ENCODE data around the gene NEDD4L.

Gene NEDD4L

GRCh38 chr18:58338961-58339592 lies 295.1 kb downstream of the NEDD4L start:
- H3K4me3 ChIP-seq (ENCODE audit: low read depth in 1 of 2, low read length in 2 of 2): no peak overlapping the region
- H3K9me3 ChIP-seq (ENCODE audit: control insufficient read depth in 1 of 2, low read length in 2 of 2): no peaks in the 10 kb centered on the region
- H3K27ac ChIP-seq (ENCODE audit: low read depth, low read length): no peak overlapping the region
- H3K4me1 ChIP-seq (ENCODE audit: control insufficient read depth in 1 of 2, insufficient read depth in 2 of 2, low read length in 2 of 2): peaks cover 17 to 21% of the 10 kb centered on the region in 2 donors
- H3K36me3 ChIP-seq (ENCODE audit: control insufficient read depth in 1 of 2, insufficient read depth in 2 of 2, low read length in 2 of 2): peaks cover 15 to 27% of the 10 kb centered on the region in 2 donors
- no peaks in the 10 kb centered on the region for H3K27me3 ChIP-seq (ENCODE audit: control insufficient read depth in 1 of 2, insufficient read depth in 2 of 2, low read length in 2 of 2)
- H3K9ac ChIP-seq (ENCODE audit: low read depth in 1 of 2, low read length in 2 of 2): no peak overlapping the region

- Histone ChIP-seq H3K27me3 (ENCODE audit: control insufficient read depth in 1 of 2, insufficient read depth in 2 of 2, low read length in 2 of 2) (no peaks in the 10 kb centered on the region), H3K9ac (ENCODE audit: low read depth in 1 of 2, low read length in 2 of 2) (no peak overlapping the region), H3K36me3 (ENCODE audit: control insufficient read depth in 1 of 2, insufficient read depth in 2 of 2, low read length in 2 of 2) (peaks cover 18 to 27% of the 10 kb centered on the region in 2 donors), H3K27ac (ENCODE audit: low read depth, low read length) (no peak overlapping the region), H3K4me1 (ENCODE audit: control insufficient read depth in 1 of 2, insufficient read depth in 2 of 2, low read length in 2 of 2) (peaks cover 17 to 21% of the 10 kb centered on the region in 2 donors), H3K4me3 (ENCODE audit: low read depth in 1 of 2, low read length in 2 of 2) (no peak overlapping the region), H3K9me3 (ENCODE audit: control insufficient read depth in 1 of 2, low read length in 2 of 2) (no peaks in the 10 kb centered on the region)
Measured at GRCh38 chr18:58339890-58340289, 295.9 kb downstream of the NEDD4L start.

GRCh38 chr18:58341916-58342315 lies 297.9 kb downstream of the NEDD4L start:
- Histone ChIP-seq H3K36me3 (ENCODE audit: control insufficient read depth in 1 of 2, insufficient read depth in 2 of 2, low read length in 2 of 2) (peaks cover 18 to 22% of the 10 kb centered on the region in 2 donors), H3K27me3 (ENCODE audit: control insufficient read depth in 1 of 2, insufficient read depth in 2 of 2, low read length in 2 of 2) (no peaks in the 10 kb centered on the region), H3K4me3 (ENCODE audit: low read depth in 1 of 2, low read length in 2 of 2) (no peak overlapping the region), H3K4me1 (ENCODE audit: control insufficient read depth in 1 of 2, insufficient read depth in 2 of 2, low read length in 2 of 2) (peaks cover 14 to 19% of the 10 kb centered on the region in 2 donors), H3K9ac (ENCODE audit: low read depth in 1 of 2, low read length in 2 of 2) (no peak overlapping the region), H3K27ac (ENCODE audit: low read depth, low read length) (no peak overlapping the region), H3K9me3 (ENCODE audit: control insufficient read depth in 1 of 2, low read length in 2 of 2) (no peaks in the 10 kb centered on the region)

GRCh38 chr18:58344080-58344670 lies 300.1 kb downstream of the NEDD4L start:
- Histone ChIP-seq H3K27me3 (ENCODE audit: control insufficient read depth in 1 of 2, insufficient read depth in 2 of 2, low read length in 2 of 2) (no peaks in the 10 kb centered on the region), H3K36me3 (ENCODE audit: control insufficient read depth in 1 of 2, insufficient read depth in 2 of 2, low read length in 2 of 2) (peaks cover 19 to 28% of the 10 kb centered on the region in 2 donors), H3K27ac (ENCODE audit: low read depth, low read length) (no peak overlapping the region), H3K9me3 (ENCODE audit: control insufficient read depth in 1 of 2, low read length in 2 of 2) (no peaks in the 10 kb centered on the region), H3K4me1 (ENCODE audit: control insufficient read depth in 1 of 2, insufficient read depth in 2 of 2, low read length in 2 of 2) (peaks cover 0 to under 1% of the 10 kb centered on the region in 2 donors), H3K4me3 (ENCODE audit: low read depth in 1 of 2, low read length in 2 of 2) (no peak overlapping the region), H3K9ac (ENCODE audit: low read depth in 1 of 2, low read length in 2 of 2) (no peak overlapping the region)

GRCh38 chr18:58344861-58345463 lies 300.9 kb downstream of the NEDD4L start:
- H3K9ac ChIP-seq (ENCODE audit: low read depth in 1 of 2, low read length in 2 of 2): no peak overlapping the region
- H3K4me1 ChIP-seq (ENCODE audit: control insufficient read depth in 1 of 2, insufficient read depth in 2 of 2, low read length in 2 of 2): no peaks in the 10 kb centered on the region
- no peak overlapping the region for H3K27ac ChIP-seq (ENCODE audit: low read depth, low read length)
- H3K4me3 ChIP-seq (ENCODE audit: low read depth in 1 of 2, low read length in 2 of 2): no peak overlapping the region
- H3K27me3 ChIP-seq (ENCODE audit: control insufficient read depth in 1 of 2, insufficient read depth in 2 of 2, low read length in 2 of 2): no peaks in the 10 kb centered on the region
- no peaks in the 10 kb centered on the region for H3K9me3 ChIP-seq (ENCODE audit: control insufficient read depth in 1 of 2, low read length in 2 of 2)
- H3K36me3 ChIP-seq (ENCODE audit: control insufficient read depth in 1 of 2, insufficient read depth in 2 of 2, low read length in 2 of 2): peaks cover 25 to 34% of the 10 kb centered on the region in 2 donors

GRCh38 chr18:58345875-58346274 lies 301.8 kb downstream of the NEDD4L start:
- no peaks in the 10 kb centered on the region for H3K27me3 ChIP-seq (ENCODE audit: control insufficient read depth in 1 of 2, insufficient read depth in 2 of 2, low read length in 2 of 2)
- peaks cover 25 to 33% of the 10 kb centered on the region in 2 donors for H3K36me3 ChIP-seq (ENCODE audit: control insufficient read depth in 1 of 2, insufficient read depth in 2 of 2, low read length in 2 of 2)
- H3K9ac ChIP-seq (ENCODE audit: low read depth in 1 of 2, low read length in 2 of 2): no peak overlapping the region
- no peaks in the 10 kb centered on the region for H3K9me3 ChIP-seq (ENCODE audit: control insufficient read depth in 1 of 2, low read length in 2 of 2)
- no peaks in the 10 kb centered on the region for H3K4me1 ChIP-seq (ENCODE audit: control insufficient read depth in 1 of 2, insufficient read depth in 2 of 2, low read length in 2 of 2)
- H3K4me3 ChIP-seq (ENCODE audit: low read depth in 1 of 2, low read length in 2 of 2): no peak overlapping the region
- no peak overlapping the region for H3K27ac ChIP-seq (ENCODE audit: low read depth, low read length)

- Histone ChIP-seq H3K27me3 (ENCODE audit: control insufficient read depth in 1 of 2, insufficient read depth in 2 of 2, low read length in 2 of 2) (no peaks in the 10 kb centered on the region), H3K4me1 (ENCODE audit: control insufficient read depth in 1 of 2, insufficient read depth in 2 of 2, low read length in 2 of 2) (no peaks in the 10 kb centered on the region), H3K4me3 (ENCODE audit: low read depth in 1 of 2, low read length in 2 of 2) (no peak overlapping the region), H3K36me3 (ENCODE audit: control insufficient read depth in 1 of 2, insufficient read depth in 2 of 2, low read length in 2 of 2) (peaks cover 20 to 29% of the 10 kb centered on the region in 2 donors), H3K9ac (ENCODE audit: low read depth in 1 of 2, low read length in 2 of 2) (no peak overlapping the region), H3K27ac (ENCODE audit: low read depth, low read length) (no peak overlapping the region), H3K9me3 (ENCODE audit: control insufficient read depth in 1 of 2, low read length in 2 of 2) (no peaks in the 10 kb centered on the region)
Measured at GRCh38 chr18:58347135-58347534, 303.1 kb downstream of the NEDD4L start.

GRCh38 chr18:58348517-58348916 lies 304.5 kb downstream of the NEDD4L start:
- Histone ChIP-seq H3K27me3 (ENCODE audit: control insufficient read depth in 1 of 2, insufficient read depth in 2 of 2, low read length in 2 of 2) (no peaks in the 10 kb centered on the region), H3K27ac (ENCODE audit: low read depth, low read length) (no peak overlapping the region), H3K9ac (ENCODE audit: low read depth in 1 of 2, low read length in 2 of 2) (no peak overlapping the region), H3K36me3 (ENCODE audit: control insufficient read depth in 1 of 2, insufficient read depth in 2 of 2, low read length in 2 of 2) (peaks cover 15 to 25% of the 10 kb centered on the region in 2 donors), H3K4me3 (ENCODE audit: low read depth in 1 of 2, low read length in 2 of 2) (no peak overlapping the region), H3K4me1 (ENCODE audit: control insufficient read depth in 1 of 2, insufficient read depth in 2 of 2, low read length in 2 of 2) (no peaks in the 10 kb centered on the region), H3K9me3 (ENCODE audit: control insufficient read depth in 1 of 2, low read length in 2 of 2) (no peaks in the 10 kb centered on the region)

- H3K27ac ChIP-seq (ENCODE audit: low read depth, low read length): no peak overlapping the region
- H3K36me3 ChIP-seq (ENCODE audit: control insufficient read depth in 1 of 2, insufficient read depth in 2 of 2, low read length in 2 of 2): peaks cover 13 to 25% of the 10 kb centered on the region in 2 donors
- no peaks in the 10 kb centered on the region for H3K27me3 ChIP-seq (ENCODE audit: control insufficient read depth in 1 of 2, insufficient read depth in 2 of 2, low read length in 2 of 2)
- no peaks in the 10 kb centered on the region for H3K9me3 ChIP-seq (ENCODE audit: control insufficient read depth in 1 of 2, low read length in 2 of 2)
- no peaks in the 10 kb centered on the region for H3K4me1 ChIP-seq (ENCODE audit: control insufficient read depth in 1 of 2, insufficient read depth in 2 of 2, low read length in 2 of 2)
- no peak overlapping the region for H3K4me3 ChIP-seq (ENCODE audit: low read depth in 1 of 2, low read length in 2 of 2)
- H3K9ac ChIP-seq (ENCODE audit: low read depth in 1 of 2, low read length in 2 of 2): no peak overlapping the region
Measured at GRCh38 chr18:58348951-58349350, 304.9 kb downstream of the NEDD4L start.

GRCh38 chr18:58349650-58350049 lies 305.6 kb downstream of the NEDD4L start:
- no peaks in the 10 kb centered on the region for H3K27me3 ChIP-seq (ENCODE audit: control insufficient read depth in 1 of 2, insufficient read depth in 2 of 2, low read length in 2 of 2)
- H3K27ac ChIP-seq (ENCODE audit: low read depth, low read length): no peak overlapping the region
- peaks cover 9 to 22% of the 10 kb centered on the region in 2 donors for H3K36me3 ChIP-seq (ENCODE audit: control insufficient read depth in 1 of 2, insufficient read depth in 2 of 2, low read length in 2 of 2)

More at GRCh38 chr18:58349650-58350049, 305.6 kb downstream of the NEDD4L start:
- no peaks in the 10 kb centered on the region for H3K4me1 ChIP-seq (ENCODE audit: control insufficient read depth in 1 of 2, insufficient read depth in 2 of 2, low read length in 2 of 2)
- no peaks in the 10 kb centered on the region for H3K9me3 ChIP-seq (ENCODE audit: control insufficient read depth in 1 of 2, low read length in 2 of 2)
- no peak overlapping the region for H3K9ac ChIP-seq (ENCODE audit: low read depth in 1 of 2, low read length in 2 of 2)
- no peak overlapping the region for H3K4me3 ChIP-seq (ENCODE audit: low read depth in 1 of 2, low read length in 2 of 2)

Data from duodenal mucosa (tissue), 2 donors.